Measurements from ENCODE around the gene SYNPR.

DNA sequence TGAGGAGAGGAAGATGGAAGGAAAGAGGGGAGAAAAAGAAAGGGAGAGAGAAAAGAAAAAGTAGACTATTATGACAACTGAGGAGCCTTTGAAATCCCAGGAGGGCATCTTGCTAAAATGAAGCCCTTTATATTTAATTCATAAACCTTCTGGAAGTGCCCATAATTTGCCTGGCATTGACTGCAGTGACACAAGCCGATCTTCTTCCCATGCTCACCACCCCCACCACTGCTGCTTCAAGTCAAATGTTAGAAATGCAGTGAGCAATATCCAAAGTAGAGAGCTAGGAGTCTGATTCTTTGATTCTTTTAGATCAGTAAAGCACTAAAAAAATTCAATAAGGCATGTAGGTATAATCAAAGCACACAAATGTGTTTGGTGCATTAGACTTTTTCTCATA, 235.7 kb downstream of the SYNPR start:
- TF ChIP-seq, protein P1, sequence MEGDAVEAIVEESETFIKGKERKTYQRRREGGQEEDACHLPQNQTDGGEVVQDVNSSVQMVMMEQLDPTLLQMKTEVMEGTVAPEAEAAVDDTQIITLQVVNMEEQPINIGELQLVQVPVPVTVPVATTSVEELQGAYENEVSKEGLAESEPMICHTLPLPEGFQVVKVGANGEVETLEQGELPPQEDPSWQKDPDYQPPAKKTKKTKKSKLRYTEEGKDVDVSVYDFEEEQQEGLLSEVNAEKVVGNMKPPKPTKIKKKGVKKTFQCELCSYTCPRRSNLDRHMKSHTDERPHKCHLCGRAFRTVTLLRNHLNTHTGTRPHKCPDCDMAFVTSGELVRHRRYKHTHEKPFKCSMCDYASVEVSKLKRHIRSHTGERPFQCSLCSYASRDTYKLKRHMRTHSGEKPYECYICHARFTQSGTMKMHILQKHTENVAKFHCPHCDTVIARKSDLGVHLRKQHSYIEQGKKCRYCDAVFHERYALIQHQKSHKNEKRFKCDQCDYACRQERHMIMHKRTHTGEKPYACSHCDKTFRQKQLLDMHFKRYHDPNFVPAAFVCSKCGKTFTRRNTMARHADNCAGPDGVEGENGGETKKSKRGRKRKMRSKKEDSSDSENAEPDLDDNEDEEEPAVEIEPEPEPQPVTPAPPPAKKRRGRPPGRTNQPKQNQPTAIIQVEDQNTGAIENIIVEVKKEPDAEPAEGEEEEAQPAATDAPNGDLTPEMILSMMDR (conservative IDR thresholded peaks at IDR 0.05; ENCODE audit: low read depth, low read length) = no peak
- no peak for TF ChIP-seq EZH2 (IDR thresholded peaks at IDR 0.05; ENCODE audit: borderline replicate concordance, low read depth, low read length, poor library complexity, severe bottlenecking)

Data from A673 (cell line).